A549 treated with Mapracorat at 1 μM for 4 hours (cell line): ENCODE measurements around the gene MARK3. TPM values are rescaled to one million over a fixed set of nuclear protein-coding genes. Genes with fewer than 3 reads are reported as not detected.

ENCODE experiments used
- total RNA-seq: library from RNA; stranded (reverse); fragments of 200-300 nt; extraction: Qiagen RNA extraction; gene quantifications from 5 replicates; pipeline ENCODE4 v1.2.3, GENCODE V29; 2022

MARK3 gene
- total RNA-seq: 52.4 to 59.7 TPM (median 54.7 TPM) in 5 replicates

GRCh38 chr14:103385152-103385928 is at the start of gene MARK3:
MARK3 (plus strand) TSS chr14:103385415; CDS start chr14:103386030, 615 bp downstream.

GRCh38 chr14:103522649-103523574 is 137.7 kb downstream of the MARK3 start, which contains the start of gene CKB:
CKB (minus strand) TSS chr14:103522830; CDS start chr14:103522493, 337 bp downstream.

GRCh38 chr14:103528587-103529382 is 143.6 kb downstream of the MARK3 start, which contains the start of gene TRMT61A:
TRMT61A (plus strand) TSS chr14:103529196; CDS start chr14:103529979, 783 bp downstream.

Other genes with a start within 250 kb of the MARK3 start
- gene EIF5, start 51.2 kb upstream of the MARK3 start, total RNA-seq: 204 to 278 TPM (median 259 TPM) in 5 replicates
- gene CKB, start 137.4 kb downstream of the MARK3 start, total RNA-seq: 98.0 to 132 TPM (median 131 TPM) in 5 replicates
- 17.0 to 30.5 TPM (median 26.4 TPM) in 5 replicates for gene TRMT61A, start 143.8 kb downstream of the MARK3 start, total RNA-seq
- gene BAG5, start 177.2 kb downstream of the MARK3 start, total RNA-seq: 22.0 to 24.8 TPM (median 23.0 TPM) in 5 replicates
- gene COA8, start 177.5 kb downstream of the MARK3 start, total RNA-seq: 47.7 to 57.7 TPM (median 56.0 TPM) in 5 replicates
- gene KLC1, start 243.8 kb downstream of the MARK3 start, total RNA-seq: 78.5 to 112 TPM (median 107 TPM) in 5 replicates